HG03354 (cell line): ENCODE results near the gene HPSE2.
"Not testable (repeated sequence)": the region's sequence is repeated elsewhere in the genome, so short reads cannot be mapped to it uniquely, and the experiment has no call there.

ENCODE experiments used
- ATAC-seq: cut with Tn5 transposase; IDR thresholded peaks from one replicate; pipeline ENCODE4 v1.9.1; 2021; ENCODE audit warnings: mild to moderate bottlenecking; ENCODE audit not compliant: unreplicated experiment, poor library complexity, severe bottlenecking

HPSE2 gene

DNA sequence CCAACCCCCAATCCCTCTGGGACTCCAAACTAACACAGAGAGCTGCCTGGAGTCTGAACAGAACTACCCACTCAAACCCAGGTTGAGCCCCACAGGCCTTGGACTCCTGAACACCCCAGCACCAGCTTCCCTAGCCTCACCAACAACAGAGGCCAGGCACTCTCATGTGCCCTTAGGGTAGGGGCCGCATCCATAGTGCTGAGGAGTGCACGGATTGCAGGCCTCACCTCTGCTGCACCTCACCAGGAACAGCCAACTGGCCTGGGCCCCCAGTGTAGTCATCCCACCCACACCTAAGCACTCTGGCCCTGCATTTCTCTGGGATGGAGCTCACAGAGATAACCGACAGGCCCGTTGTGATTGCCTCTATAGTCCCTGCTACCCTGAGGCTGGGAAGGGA is 194.2 kb downstream of the HPSE2 start:
- no peak for ATAC-seq

DNA sequence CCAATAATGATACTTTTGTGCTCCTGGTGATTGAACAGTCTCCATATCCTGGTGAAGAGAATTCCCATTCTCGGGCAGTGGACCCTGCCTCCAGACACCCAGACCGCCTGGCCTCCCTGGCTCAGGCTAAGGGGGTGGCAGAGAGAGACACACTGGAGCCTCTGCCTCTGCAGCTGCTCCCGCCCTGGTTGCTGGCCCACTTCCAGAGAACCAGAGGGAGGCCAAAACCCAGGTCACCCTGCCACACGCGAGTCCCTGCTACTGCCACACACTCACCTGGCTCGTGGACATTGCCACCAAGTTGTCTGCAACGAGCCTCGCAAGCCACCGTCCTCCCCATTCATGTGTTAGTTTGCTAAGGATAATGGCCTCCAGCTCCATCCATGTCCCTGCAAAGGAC is 221.8 kb downstream of the HPSE2 start:
- no peak for ATAC-seq

DNA sequence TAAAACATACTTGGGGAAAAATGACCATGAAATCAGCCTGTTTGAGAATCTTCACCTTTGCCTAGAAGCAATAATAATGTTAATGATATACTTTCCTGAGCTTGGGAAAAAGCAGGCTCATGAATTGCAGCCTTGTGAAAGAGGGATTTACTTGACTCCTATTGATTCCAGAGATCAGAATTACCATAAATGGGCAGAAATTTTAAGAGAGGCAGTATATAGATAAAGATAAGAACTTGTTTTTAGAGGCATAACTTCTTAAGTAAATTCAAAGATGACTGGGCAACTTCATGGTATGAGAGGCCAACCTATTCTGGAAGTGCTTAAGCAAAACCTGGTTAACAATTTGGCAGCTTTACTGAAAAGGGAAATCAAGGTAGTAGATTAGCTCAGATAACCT is 225.4 kb downstream of the HPSE2 start:
- ATAC-seq = no peak

DNA sequence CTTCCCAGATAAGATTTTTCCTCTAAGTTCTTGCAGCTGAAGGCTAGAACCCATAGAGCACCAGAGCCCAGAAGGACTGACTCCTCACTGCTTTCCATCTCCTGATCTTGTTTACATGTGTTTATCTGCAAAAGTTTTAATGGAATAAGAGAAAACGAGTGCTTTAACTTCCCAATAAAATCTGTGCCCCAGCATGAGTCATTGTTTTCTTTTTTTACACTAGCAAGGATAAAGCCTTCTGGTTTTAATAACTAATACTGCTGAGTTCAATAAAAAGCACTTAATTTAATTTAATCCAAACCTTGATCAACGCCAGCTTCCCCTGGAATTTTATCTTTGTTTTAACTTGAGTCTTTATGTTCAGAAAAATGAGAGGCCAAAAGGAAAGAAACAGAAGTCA is 227.6 kb downstream of the HPSE2 start:
- no peak for ATAC-seq

DNA sequence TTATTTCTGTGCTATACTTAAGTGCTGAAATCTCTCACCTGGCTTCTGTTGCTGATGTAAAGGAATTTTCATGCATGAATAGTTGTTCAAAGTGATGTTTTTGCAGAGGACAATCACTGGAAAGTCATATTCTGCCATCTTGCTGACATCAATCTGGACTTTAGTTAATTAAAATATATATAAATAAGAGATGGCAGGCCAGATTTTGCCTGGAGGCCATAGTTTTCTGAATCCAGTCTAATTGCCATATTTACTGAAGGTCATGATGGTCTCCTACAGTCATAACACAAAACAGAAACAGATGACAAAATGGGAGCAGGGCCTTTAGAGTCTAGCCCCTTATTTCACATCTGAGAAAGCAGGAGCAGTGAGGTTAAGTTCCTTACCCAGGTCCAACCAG is 228.2 kb downstream of the HPSE2 start:
- ATAC-seq = no peak

DNA sequence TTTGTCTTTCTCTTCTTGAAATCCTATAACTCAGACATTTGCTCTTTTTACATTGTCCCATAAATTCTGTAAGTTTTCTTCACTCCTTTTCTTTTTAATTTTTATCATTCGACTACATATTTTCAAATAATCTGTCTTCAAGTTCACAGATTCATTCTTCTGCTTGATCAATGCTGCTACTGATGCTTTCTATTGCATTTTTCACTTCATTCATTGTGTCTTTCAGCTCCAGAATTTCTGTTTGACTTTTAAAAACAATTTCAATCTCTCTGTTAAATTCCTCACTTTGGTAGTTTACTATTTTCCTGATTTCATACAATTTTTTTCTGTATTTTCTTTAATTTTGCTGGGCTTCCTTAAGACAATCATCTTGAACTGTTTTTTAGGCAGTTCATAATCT is 230.4 kb downstream of the HPSE2 start:
- no peak for ATAC-seq

DNA sequence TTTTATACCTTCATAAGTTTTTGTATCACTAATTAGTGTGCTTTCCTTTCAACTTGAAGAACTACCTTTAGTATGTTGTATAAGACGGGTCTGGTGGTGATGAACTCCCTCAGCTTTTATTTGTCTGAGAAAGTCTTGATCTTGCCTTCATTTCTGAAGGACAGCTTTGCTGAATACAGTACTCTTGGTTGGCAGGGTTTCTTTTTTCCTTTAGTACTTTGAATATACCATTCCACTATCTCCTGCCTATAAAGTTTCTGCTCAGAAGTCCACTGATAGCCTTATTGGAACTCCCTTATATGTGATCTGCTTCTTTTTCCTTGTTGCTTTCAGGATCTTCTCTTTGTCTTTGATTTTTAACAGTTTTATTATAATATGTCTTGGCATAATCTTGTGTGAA is 230.9 kb downstream of the HPSE2 start:
- no peak for ATAC-seq

DNA sequence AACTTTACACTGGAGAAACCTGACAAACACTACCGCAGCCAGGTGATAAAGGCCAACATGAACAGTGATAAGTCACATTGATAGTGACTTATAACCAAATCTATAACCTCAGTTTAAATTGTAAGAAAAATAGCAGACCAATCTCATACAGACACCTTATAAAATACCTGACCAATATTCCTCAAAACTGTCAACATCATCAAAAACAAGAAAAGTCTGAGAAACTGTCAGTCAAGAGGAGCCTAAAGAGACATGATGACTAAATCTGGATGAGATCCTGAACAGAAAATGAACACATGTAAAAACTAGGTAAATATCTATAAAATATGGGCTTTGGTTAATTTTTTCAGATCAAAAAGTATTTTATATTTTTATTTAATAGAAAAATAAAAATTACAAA is 233.3 kb downstream of the HPSE2 start:
- no peak for ATAC-seq

DNA sequence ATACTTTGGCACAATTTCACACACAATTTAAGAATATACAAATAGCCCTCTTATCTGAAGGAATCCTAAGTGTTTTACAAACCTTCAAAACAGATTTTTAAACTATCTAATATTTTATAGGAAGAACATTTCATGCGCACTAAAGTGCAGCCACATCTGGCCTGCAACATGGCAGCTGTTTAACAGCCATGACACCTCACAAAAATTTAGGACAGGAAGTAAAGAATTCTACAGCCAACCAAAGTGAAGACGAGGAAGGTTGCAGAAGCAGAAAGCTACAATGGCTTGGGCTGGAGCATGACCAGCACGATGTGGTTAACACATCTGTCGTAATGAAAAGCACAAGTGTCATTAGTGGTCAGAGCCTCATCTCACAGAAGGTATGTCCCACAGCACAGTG is 238.1 kb downstream of the HPSE2 start:
- no peak for ATAC-seq

DNA sequence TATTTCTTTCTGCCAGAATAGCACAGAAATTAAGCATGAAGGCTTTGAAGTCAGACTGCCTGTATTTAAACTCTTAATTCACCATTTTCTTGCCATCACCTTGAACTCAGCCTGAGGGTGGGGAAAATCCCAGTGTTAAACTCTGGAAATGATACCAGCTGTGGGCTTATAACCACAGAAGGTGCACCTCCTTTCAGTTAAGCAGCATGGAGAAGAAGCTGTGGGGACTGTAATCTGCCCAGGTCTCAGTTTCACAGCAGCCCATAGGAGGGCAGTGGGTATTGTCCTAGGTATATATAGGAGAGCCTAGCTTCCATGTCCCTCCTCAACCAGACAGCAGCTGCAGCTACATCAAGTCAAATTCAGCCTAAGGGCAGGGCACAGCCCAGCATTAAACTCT is 241.6 kb downstream of the HPSE2 start:
- ATAC-seq = no peak

DNA sequence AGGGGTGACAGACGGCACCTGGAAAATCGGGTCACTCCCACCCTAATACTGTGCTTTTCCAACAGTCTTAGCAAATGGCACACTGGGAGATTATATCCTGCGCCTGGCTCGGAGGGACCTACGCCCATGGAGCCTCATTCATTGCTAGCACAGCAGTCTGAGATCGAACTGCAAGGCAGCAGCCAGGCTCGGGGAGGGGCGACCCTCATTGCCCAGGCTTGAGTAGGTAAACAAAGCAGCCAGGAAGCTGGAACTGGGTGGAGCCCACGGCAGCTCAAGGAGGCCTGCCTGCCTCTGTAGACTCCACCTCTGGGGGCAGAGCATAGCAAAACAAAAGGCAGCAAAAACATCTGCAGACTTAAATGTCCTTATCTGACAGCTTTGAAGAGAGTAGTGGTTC is 251.9 kb downstream of the HPSE2 start:
- ATAC-seq = not testable (repeated sequence)

DNA sequence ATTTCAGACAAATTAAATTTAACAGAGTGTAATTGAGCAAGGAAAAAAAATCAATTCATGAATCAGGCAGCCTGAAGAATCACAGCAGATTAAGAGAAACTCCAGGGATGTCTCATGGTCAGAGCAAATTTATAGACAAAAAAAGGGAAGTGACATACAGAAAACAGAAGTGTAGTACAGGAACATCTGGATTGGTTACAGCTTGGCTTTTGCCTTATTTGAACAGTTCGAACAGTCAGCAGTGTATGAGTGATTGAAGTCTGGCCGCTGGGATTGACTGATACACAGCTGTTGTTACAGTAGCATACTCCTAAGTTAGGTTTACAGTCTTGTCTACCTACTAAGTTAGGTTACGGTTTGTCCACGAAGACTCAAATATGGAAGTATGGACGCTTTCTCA is 255.3 kb downstream of the HPSE2 start:
- no peak for ATAC-seq

DNA sequence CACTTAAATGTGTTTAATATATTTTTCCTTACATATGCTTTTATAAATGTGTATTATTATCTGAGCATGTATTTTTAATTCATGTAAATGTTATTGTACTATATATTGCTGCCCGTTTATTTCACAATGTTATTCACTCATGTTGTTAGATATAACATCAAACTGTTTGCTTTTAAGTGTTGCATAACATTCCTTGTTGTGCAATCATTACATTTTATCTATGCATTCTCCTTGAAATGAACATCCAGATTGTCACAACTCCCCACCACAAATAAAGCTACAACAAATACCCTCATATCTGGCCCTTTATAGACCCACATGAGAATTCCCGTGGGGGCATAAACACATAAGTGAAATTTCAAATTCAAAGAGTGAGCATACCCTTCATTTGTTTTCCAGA is 264.2 kb downstream of the HPSE2 start:
- ATAC-seq = no peak

DNA sequence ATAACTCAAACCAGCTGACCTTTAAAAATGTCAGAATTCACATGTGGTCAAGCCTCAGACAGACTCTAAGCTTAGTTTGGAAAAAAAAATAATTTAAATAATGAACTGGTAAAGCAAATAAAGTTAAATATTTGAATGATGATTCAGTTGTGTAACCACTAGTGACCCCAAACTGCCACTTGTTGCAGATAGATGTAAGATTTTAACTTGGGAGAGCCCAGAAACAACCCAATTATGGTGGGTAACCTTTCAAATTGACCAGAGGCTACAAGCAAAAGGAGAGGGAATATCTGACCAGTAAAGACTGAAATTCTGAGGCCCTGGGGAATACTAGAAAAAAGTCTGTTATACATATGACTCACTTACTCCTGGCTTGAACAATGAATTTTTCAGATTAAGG is 268.1 kb downstream of the HPSE2 start:
- ATAC-seq = no peak

DNA sequence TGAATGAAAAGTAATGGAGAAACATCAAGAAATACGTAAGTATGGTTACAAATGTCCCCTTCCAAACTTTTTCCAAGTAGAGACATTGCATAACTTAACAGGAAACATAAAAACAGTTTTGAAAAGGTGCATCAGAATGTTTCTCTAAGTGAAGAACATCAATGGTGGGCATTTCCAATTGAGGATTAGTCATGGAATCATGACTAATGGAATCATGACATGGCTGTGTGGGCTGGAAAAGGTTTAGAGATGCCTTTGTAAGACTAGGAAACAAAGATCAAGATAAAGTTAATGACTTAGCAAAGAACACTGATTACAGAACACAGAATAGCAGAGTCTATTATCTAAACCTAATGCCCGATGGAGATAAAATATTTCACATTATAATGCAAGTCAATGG is 272.0 kb downstream of the HPSE2 start:
- no peak for ATAC-seq

DNA sequence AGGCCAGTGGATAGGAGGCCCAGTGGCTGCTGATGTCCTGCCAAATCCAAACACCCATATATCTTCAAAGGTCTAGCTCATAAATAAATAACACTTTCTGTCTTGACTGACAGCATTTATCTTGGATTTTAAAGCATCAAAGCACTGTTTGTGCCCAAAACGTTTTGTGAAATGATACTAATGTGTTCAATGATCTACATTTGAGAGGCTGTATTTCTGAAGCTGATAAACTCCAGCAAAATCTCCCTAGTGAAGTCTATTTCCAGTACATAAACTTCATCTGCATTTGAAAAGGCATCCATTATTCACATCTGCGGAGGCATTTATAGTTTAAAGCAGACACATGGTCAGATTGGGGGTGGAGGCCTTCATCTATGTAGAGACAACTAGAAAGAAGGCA is 276.3 kb downstream of the HPSE2 start:
- no peak for ATAC-seq

DNA sequence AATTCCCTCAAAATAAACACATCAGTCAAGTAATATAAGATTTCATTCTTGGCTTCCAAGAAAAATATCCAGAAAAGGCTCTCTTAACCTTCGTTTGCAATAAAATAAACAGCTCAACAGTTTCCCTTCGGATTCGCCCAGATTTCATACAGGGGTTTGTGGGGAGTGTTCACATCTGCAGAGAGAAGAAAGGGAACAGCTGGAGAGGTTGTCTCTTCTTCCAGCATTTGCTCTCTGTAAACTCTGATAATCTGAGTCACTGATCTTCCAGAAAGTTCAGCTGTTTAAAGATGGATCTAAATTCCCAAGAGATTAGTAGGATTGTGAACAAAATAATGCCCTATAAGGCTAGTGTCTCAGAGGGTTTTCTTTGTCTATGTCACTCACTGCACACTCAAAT is 277.9 kb downstream of the HPSE2 start:
- no peak for ATAC-seq

DNA sequence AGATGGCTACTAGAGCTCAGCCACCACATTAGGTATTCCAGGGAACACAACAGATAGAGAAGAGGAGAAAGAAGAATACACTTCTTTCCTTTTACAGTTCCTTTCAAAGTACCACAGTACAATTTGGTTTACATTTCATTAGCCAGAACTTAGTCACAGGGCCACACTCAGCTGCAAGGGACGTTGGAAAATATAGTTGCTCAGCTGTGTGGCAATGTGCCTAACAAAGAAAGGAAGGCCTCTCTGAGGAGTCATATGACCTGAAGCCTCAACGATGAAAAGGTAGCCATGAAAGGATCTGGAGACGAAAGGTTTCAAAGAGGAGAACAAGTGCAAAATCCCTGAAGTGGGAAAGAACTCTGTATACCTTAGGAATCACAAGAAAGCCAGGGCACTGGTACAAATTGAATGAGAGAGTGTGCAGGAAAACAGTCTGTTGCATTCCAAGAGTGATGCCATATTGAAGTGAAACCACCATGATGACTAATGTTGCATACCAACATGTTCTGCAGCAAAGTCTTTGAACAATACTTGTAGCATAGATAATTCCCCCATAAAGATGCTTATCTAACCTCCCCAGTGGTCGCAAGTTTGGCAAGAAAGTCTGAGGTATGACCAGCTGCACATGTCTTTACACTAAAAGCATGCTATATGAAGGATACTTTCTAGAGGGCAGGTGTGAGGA is 278.9 kb downstream of the HPSE2 start:
- ATAC-seq = no peak

DNA sequence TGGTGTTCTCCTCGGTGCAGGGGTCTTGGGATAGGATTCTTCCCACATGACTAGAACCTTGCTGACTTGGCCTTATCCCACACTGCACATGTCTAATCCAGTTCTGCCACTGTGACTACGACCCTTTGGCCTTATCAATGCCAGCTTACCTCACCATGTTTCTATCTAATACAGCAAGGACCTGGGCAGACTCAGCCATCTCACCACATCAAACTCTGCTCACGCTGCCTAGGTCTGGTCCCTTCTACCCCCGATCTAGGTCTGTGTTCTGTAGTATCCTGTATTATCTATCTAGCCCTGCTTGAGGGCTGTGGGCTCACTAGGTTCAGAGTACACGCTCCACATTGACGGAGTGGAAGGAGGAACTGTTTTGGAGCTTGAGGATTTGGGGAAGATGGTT is 282.4 kb downstream of the HPSE2 start:
- no peak for ATAC-seq

DNA sequence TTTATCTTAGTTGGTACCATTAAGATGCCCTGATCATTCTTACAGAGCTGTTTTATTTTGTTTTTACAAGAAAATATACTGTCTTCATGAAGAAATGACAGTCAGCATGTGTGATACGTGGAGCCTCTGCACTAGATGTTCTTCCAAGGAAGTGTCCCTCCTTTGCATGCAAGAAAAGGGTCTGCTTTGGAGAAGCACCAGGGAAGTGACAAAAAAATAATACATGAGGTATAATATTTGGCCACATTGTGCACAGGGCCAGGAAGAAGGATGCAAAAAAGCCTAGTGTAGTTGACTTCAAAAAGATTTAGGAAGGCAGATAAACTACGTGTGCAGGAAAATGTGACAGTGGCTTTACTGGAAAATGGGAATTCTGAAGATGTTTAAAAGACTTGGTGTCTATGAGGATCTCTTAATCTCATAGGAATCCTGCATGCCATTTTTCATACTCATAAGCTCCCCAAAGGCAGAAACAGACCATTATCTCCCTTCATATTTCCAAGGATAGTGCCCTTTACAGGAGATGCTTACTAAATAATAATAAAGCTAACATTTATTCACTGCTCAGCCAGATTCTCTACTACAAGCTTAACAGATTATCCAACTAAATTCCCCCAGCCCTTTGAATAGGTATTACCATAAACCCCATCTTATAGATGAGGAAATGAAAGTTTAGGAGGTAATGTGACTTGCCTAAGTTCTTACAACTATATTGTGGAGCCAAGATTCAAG is 284.2 kb downstream of the HPSE2 start:
- ATAC-seq = no peak

DNA sequence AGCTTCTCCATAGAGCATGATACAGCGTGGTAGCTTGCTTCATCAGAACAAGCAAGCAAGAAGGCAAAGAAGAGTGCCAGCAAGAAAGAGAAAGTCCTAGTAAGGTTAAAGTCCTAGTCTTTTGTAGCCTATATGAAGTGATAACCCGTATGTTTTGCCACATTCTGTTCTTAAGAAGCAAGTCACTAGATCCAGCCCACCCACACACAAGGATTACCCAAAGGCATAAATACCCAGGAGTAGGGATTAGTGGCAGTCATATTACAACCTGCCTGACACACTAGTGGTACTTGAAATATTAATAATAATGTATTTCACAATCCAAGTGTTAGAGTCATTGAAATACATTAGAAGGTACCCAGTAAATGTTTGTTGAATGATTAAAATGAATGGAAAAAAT is 285.5 kb downstream of the HPSE2 start:
- no peak for ATAC-seq

DNA sequence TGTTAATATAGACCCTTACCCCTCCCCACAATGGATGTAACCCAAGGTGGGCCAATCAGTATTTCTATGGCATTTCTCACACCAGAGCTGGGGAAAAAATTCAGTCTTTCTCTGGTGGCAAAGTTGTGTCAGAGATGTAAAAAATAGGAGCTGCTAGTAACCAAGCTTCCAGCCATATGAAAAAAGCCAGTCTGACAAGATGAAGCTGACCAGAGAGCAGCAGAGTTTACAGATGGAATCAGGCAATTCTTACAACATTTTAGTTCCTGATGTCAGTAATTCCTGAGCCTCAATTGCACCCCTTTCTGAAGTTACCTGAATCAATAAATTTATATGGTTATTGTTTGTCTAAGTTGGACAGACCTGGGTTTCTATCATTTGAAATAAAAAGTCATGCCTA is 286.3 kb downstream of the HPSE2 start:
- ATAC-seq = no peak
